Activated CD8-positive, alpha-beta memory T cell treated with anti-CD3 and anti-CD28 coated beads for 24 hours (primary cell): ENCODE measurements around the gene NDEL1.

Experiments used
- DNase-seq: peaks from one replicate; pipeline ENCODE4 v3.0.0-alpha.2; 2020

The NDEL1 gene

DNA sequence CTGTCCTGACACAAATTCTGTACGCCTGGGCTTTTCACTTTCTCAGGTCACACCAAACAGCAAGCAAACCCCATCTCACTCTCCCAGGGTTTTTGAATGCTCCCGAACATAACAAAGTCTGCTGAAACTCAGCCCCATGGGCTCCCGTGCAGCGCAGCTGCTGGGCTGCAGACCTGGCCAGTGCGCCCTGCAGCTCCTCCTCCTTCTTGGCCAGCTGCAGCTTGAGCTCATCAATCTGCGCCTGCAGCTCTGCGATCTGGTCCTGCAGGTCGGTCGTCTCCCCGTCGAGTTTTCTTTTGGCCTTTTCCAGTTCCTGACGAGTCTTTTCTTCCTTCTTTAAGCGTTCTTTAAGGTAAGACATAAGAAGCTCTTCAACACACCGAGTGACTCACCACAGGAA, 70.5 kb downstream of the NDEL1 start:
- no peak for DNase-seq

DNA sequence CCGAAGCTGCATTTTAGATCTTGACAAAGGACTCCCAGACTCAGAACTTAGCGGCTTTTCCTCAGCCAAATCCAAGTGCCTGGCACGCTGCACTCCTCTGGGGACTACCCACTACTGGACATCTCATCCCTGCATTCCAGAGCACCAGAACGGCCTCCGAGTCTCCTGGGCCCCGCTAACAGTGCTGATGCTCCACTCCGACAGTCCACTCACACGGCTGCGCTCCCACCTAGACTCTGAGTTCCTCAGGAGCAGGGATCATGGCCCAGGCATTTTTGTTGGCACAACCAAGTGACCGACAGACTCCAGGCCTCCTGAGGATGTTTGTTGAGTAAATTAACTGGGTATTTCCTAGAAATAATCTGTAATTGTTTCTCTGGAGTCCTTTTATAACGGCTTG, 79.1 kb downstream of the NDEL1 start:
- DNase-seq = no peak
